IPS-NIHi7 (cell line): Measurements from ENCODE around the gene ANGPTL3.
A peak's percentile ranks its signal among the peaks of the same experiment; 100 is the strongest.

Experiments used
- DNase-seq: peaks from one replicate; pipeline ENCODE4 v3.0.0; 2012; ENCODE audit warnings: mixed read lengths; ENCODE audit errors: extremely low spot score

Gene ANGPTL3

GRCh38 chr1:62628506-62628905 is 31.2 kb downstream of the ANGPTL3 start:
- no peak for DNase-seq

- DNase-seq: peak; percentile 12
Measured at GRCh38 chr1:62637392-62638105, 40.2 kb downstream of the ANGPTL3 start.

- DNase-seq: no peak
Measured at GRCh38 chr1:62643283-62643682, 46.0 kb downstream of the ANGPTL3 start.

GRCh38 chr1:62652387-62652786 is 55.1 kb downstream of the ANGPTL3 start:
- no peak for DNase-seq

- no peak for DNase-seq
Measured at GRCh38 chr1:62654744-62655143, 57.4 kb downstream of the ANGPTL3 start.
